RWPE2 (cell line): ENCODE measurements around the gene SOHLH1.

Source experiments
- ATAC-seq: fragments of 200-7000 bp; cut with Tn5 transposase; 3 replicates; pipeline ENCODE4 v1.9.1; 2021; ENCODE audit warnings: low read depth
- DNase-seq: peaks from one replicate; pipeline ENCODE4 v3.0.0-alpha.2; 2020; ENCODE audit warnings: low spot score
- H3K27ac ChIP-seq: fragments of 450-650 bp; 2 replicates; pipeline ENCODE4 v1.5.1; 2017; ENCODE audit warnings: mild to moderate bottlenecking; ENCODE audit not compliant: poor library complexity, severe bottlenecking
- H3K27me3 ChIP-seq: fragments of 250-450 bp; sonication (Bioruptor Pico); 2 replicates; pipeline ENCODE4 v1.5.1; 2021; ENCODE audit warnings: mild to moderate bottlenecking, moderate library complexity; ENCODE audit not compliant: insufficient read depth, poor library complexity, severe bottlenecking
- H3K36me3 ChIP-seq: fragments of 250-450 bp; sonication (Bioruptor Pico); 2 replicates; pipeline ENCODE4 v1.5.1; 2020; ENCODE audit warnings: low read depth, mild to moderate bottlenecking, moderate library complexity
- H3K4me1 ChIP-seq: fragments of 250-450 bp; sonication (Bioruptor Pico); 2 replicates; pipeline ENCODE4 v1.5.1; 2021; ENCODE audit warnings: mild to moderate bottlenecking, moderate library complexity; ENCODE audit not compliant: insufficient read depth, poor library complexity, severe bottlenecking
- H3K4me3 ChIP-seq: fragments of 250-450 bp; sonication (Bioruptor Pico); 2 replicates; pipeline ENCODE4 v1.5.1; 2021; ENCODE audit warnings: mild to moderate bottlenecking, moderate library complexity; ENCODE audit not compliant: severe bottlenecking
- H3K9me3 ChIP-seq: fragments of 250-450 bp; sonication (Bioruptor Pico); 2 replicates; pipeline ENCODE4 v1.5.1; 2021; ENCODE audit warnings: mild to moderate bottlenecking, moderate library complexity; ENCODE audit not compliant: severe bottlenecking
- TF ChIP-seq, protein P1 (sequence below): fragments of 450-650 bp; IDR thresholded peaks from one replicate; pipeline ENCODE4 v1.5.1; 2017; ENCODE audit warnings: mild to moderate bottlenecking, moderate library complexity; ENCODE audit not compliant: poor library complexity, severe bottlenecking

The SOHLH1 gene

DNA sequence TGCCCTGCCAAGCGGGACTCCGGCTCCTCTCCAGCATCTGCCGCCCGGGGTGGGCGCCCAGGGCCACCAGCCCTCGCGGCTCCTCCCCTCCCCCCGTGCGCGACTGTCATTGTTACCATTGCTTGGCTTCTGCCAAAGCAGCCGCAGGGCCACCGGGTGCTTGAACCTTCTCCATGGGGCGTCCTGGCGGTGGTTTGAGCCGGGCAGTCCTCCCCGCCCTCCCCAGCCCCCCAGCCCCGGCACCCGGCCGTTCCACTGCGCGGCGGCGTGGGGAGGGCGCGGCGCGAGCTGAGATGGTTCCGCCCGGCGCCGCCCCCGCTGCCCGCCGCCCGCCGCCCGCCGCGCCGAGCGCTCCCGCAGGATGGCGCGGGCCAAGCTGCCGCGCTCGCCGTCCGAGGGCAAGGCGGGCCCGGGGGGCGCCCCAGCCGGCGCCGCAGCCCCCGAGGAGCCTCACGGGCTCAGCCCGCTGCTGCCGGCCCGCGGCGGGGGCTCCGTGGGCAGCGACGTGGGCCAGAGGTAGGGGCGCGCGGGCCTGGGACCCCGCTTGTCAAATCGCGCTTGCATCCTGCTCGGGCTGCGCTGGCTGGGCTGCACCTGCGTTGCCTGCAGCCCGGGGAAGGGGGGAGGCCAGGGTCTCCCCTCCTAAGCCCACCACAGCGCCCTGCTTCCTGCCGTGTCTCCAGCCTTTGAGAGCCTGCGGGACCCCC lies 37.1 kb upstream of the SOHLH1 start:
- DNase-seq (no peak), ATAC-seq (no peak)
- H3K36me3 ChIP-seq = no peaks in the 10 kb centered on the region
- peaks cover 43% of the 10 kb centered on the region for H3K27me3 ChIP-seq
- TF ChIP-seq, protein P1, sequence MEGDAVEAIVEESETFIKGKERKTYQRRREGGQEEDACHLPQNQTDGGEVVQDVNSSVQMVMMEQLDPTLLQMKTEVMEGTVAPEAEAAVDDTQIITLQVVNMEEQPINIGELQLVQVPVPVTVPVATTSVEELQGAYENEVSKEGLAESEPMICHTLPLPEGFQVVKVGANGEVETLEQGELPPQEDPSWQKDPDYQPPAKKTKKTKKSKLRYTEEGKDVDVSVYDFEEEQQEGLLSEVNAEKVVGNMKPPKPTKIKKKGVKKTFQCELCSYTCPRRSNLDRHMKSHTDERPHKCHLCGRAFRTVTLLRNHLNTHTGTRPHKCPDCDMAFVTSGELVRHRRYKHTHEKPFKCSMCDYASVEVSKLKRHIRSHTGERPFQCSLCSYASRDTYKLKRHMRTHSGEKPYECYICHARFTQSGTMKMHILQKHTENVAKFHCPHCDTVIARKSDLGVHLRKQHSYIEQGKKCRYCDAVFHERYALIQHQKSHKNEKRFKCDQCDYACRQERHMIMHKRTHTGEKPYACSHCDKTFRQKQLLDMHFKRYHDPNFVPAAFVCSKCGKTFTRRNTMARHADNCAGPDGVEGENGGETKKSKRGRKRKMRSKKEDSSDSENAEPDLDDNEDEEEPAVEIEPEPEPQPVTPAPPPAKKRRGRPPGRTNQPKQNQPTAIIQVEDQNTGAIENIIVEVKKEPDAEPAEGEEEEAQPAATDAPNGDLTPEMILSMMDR = no peak
- no peaks in the 10 kb centered on the region for H3K9me3 ChIP-seq
- no peaks in the 10 kb centered on the region for H3K4me1 ChIP-seq
- H3K27ac ChIP-seq = no peak overlapping the region
- H3K4me3 ChIP-seq = no peak overlapping the region

DNA sequence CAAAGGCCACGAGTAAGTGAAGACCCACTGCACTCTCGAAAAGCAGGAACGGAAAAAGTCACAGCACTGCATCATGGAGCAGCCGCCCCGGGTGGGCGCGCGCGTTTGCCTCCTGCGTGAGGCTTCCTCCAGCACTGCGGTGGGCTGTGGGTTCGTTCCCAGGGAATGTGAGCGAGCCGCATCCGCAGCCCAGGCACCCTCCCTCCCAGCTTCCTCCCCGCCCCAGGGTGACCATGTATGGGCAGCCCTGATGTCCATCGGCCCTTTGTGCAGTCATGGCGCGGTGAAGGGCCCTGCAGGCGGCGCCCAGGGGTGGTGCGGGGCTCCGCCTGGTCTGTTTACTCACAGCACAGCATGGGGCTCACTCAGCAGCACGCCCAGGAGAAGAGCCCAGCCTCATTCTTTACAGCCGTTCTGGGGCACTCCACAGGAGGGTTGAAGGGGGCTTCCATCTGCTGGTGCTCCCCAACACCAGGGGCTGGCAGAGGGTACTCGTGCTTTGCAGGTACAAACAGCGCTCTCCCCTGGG lies 35.4 kb upstream of the SOHLH1 start:
- Histone ChIP-seq H3K4me1 (no peaks in the 10 kb centered on the region), H3K27ac (no peak overlapping the region), H3K9me3 (no peaks in the 10 kb centered on the region), H3K4me3 (no peak overlapping the region), H3K27me3 (peaks cover 30% of the 10 kb centered on the region), H3K36me3 (no peaks in the 10 kb centered on the region)
- DNase-seq (no peak), ATAC-seq (no peak)
- TF ChIP-seq, protein P1 = no peak

DNA sequence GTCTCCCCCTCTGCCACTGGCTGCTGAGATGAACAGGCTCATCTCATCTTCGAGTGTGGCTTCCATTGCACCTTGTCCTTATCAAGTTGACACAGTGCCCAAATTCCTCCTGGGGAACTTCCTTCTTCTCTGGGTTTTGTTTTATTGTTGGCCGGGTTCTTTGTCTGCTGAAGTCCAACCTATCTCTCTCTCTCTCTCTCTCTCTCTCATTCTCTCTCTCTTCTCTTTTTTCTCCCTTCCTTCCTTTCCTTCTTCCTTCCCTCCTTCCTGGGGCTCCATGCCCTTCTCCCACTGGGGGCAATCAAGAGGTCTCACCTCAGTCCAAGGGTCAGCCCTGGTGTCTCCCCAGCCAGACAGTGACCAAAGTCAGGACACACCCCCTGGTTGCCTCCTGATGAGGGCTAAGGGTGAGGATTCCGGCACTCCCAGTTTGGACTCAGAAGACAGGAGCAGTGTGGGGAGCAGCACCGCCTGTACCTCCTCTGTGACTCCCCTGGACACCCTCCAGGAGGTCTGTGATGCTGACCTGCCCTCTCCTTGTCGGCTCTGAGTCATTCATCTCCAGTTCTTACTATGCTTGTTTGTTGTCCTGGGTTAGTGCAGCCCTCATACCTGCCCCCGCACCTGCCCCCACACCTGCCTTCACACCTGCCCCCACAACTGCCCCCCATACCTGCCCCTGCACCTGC lies 33.4 kb upstream of the SOHLH1 start:
- ATAC-seq = no peak
- Histone ChIP-seq H3K27me3 (peaks cover 32% of the 10 kb centered on the region), H3K4me3 (no peak overlapping the region), H3K27ac (no peak overlapping the region), H3K36me3 (no peaks in the 10 kb centered on the region), H3K9me3 (no peaks in the 10 kb centered on the region), H3K4me1 (no peaks in the 10 kb centered on the region)
- DNase-seq = no peak
- TF ChIP-seq, protein P1 = no peak

DNA sequence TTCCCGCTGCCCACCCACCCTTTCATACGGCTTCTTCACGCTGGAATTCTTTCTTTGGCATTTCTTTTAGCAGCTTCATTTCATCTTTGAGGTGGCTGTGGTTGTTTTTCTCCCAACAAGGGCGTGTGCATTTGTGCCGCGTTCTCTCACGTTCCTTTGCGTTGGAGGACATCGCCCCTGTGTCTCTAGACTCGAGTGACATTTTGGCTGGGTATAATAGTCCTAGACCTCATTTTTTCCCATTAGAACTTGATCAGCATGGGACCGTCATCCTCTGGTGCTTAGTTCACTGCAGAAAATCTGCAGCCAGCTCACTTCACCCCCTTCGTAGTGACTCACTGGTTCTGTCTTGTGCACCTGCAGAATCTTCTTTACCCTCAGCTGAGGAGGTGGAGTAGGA lies 32.2 kb upstream of the SOHLH1 start:
- Histone ChIP-seq H3K27ac (no peak overlapping the region), H3K4me3 (no peak overlapping the region), H3K36me3 (no peaks in the 10 kb centered on the region), H3K27me3 (peaks cover 21% of the 10 kb centered on the region), H3K4me1 (no peaks in the 10 kb centered on the region), H3K9me3 (no peaks in the 10 kb centered on the region)
- DNase-seq (no peak), ATAC-seq (no peak)
- TF ChIP-seq, protein P1 = no peak

DNA sequence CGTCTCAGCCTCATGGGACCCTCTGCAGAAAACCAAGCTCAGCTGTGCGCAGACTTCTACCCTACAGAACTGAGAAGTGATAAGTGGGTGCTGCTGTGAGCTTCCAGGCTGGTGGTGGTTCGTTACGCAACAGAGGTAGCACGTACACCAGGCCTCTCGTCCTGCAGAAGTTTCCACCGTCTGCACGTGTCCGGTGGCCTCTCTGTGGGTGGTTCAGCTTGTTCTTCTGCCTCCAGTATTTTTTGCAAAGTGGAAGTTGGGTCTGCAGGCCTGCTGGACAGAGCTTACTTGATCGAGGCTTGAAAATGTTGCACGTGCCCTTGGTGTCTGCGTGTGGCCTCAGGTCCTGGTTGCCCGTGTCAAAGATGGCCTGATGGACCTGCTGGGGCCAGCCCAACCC lies 30.2 kb upstream of the SOHLH1 start:
- ATAC-seq = no peak
- Histone ChIP-seq H3K9me3 (no peaks in the 10 kb centered on the region), H3K27ac (no peak overlapping the region), H3K36me3 (no peaks in the 10 kb centered on the region), H3K27me3 (peaks cover 7% of the 10 kb centered on the region), H3K4me1 (no peaks in the 10 kb centered on the region), H3K4me3 (no peak overlapping the region)
- no peak for DNase-seq
- TF ChIP-seq, protein P1 = no peak
